ENCODE results near the gene PRTG. TPM values are rescaled to one million over a fixed set of nuclear protein-coding genes. Genes with fewer than 3 reads are reported as not detected.

The PRTG gene
- total and polyA plus RNA-seq, 10 of the 15 experiments (the other 5 are each of a cell fraction or from before 2014, with no cell fraction given), result under 0.01 to 0.25 TPM; not detected in 8

DNA sequence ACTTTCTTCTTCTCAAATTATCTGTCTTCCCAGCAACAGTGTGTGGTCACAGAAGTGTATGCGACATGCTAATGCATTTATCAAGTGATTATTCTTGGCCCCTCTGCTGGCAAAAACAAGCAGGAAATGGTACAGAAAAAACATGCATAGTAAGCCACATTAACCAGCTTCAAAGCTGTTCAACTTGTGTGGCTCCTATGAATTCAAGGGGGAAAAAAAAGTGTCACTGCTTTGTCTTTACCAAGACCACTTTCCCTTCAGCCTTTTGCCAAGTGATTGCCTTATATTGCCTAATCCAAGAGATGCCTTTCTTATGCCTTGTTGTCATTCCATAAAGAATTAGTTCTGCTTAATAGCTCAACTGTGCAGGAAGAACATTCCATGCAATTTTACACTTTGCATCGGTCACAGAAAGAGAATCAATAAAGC lies 39.1 kb downstream of the PRTG start:
- no peak overlapping the region for H3K27ac ChIP-seq (ENCODE audit: control insufficient read depth, insufficient read depth)
- no peak overlapping the region for H3K4me3 ChIP-seq
- H3K79me2 ChIP-seq (ENCODE audit: control insufficient read depth, insufficient read depth, low read length), result no peaks in the 10 kb centered on the region
- H3K4me1 ChIP-seq (ENCODE audit: control insufficient read depth, insufficient read depth, low read length), result peaks cover 6% of the 10 kb centered on the region; the same call in 1 of the 2 replicates
- H3K36me3 ChIP-seq (ENCODE audit: control insufficient read depth in 2 of 2, insufficient read depth in 2 of 2, low read length in 1 of 2), result no peaks in the 10 kb centered on the region
- H3K27me3 ChIP-seq (replicated peaks in 1 of 2; ENCODE audit: control insufficient read depth in 2 of 2, insufficient read depth in 2 of 2, low read length in 1 of 2), result no peaks in the 10 kb centered on the region; a peak in 1 of 4 replicates
- ATAC-seq (no peak), DNase-seq (ENCODE audit: low read depth, low spot score) (peak; percentile 5), FAIRE-seq (no peak)
- H3K9me3 ChIP-seq (replicated peaks; ENCODE audit: control insufficient read depth, insufficient read depth, low read length), result no peaks in the 10 kb centered on the region
- ChIA-PET CTCF (interaction anchor here (0.6 to 1.4 kb wide), 2 partner anchors 10 to 11 kb away, joined by 3 read pairs; no protein-coding TSS in a partner anchor), SMC1A (ENCODE audit: uncharacterized antibody, unreplicated experiment) (no interaction called here), POLR2A (no interaction called here), RAD21 (ENCODE audit: unreplicated experiment) (no interaction called here)
- BruUV-seq (replicated peaks), result no TSS peak
- H3K4me2 ChIP-seq (ENCODE audit: control insufficient read depth, insufficient read depth), result no peak overlapping the region
- no peak overlapping the region for H3K9ac ChIP-seq (ENCODE audit: control insufficient read depth, insufficient read depth, low read length)
- no peaks in the 10 kb centered on the region for H4K20me1 ChIP-seq (ENCODE audit: control insufficient read depth, insufficient read depth)
- no peak overlapping the region for H2AFZ ChIP-seq (ENCODE audit: control insufficient read depth, low read depth, low read length)
- intact Hi-C loops (cut with micrococcal nuclease; ENCODE audit: unreplicated experiment), result no loop called here
- no peak for TF ChIP-seq STAT1 (conservative IDR thresholded peaks at IDR 0.05)
- TF ChIP-seq ZNF384 (IDR thresholded peaks at IDR 0.05; ENCODE audit: borderline replicate concordance, low read depth, low read length), result no peak
- TF ChIP-seq SIN3A (IDR thresholded peaks at IDR 0.05; ENCODE audit: low read depth, low read length), result no peak
- no peak for TF ChIP-seq ZNF217 (IDR thresholded peaks at IDR 0.05)
- in situ Hi-C loops (cut with MboI), result no loop called here
- 23% methylated on average over 2 of the region's 2 CpGs for WGBS (ENCODE audit: insufficient coverage, insufficient replicate concordance, low lambda C conversion rate, missing lambda C conversion rate)

DNA sequence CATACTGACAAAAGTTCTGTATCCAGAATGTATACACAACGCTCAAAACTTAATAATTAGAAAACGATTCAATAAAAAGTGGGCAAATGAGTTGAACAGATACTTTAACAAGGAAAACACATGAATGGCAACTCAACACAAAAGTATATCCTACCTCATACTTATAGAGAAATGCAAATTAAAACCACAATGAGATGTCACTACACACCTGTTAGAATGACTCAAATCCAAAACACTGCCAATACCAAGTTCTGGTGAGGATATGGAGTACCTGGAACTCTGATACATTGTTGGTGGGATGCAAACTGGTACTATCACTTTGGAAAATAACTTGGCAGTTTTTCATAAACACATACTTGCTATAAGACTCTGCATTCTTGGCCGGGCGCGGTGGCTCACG lies 42.1 kb downstream of the PRTG start:
- CTCF ChIA-PET, result no interaction called here
- H4K20me1 ChIP-seq (ENCODE audit: control insufficient read depth, insufficient read depth), result no peaks in the 10 kb centered on the region
- POLR2A ChIA-PET, result no interaction called here
- BruUV-seq (replicated peaks), result no TSS peak
- H2AFZ ChIP-seq (ENCODE audit: control insufficient read depth, low read depth, low read length), result no peak overlapping the region
- in situ Hi-C loops (cut with MboI), result no loop called here
- H3K4me1 ChIP-seq (ENCODE audit: control insufficient read depth, insufficient read depth, low read length), result peaks cover 6% of the 10 kb centered on the region; the same call in 1 of the 2 replicates
- no peaks in the 10 kb centered on the region for H3K27me3 ChIP-seq (replicated peaks in 1 of 2; ENCODE audit: control insufficient read depth in 2 of 2, insufficient read depth in 2 of 2, low read length in 1 of 2)
- intact Hi-C loops (cut with micrococcal nuclease; ENCODE audit: unreplicated experiment), result no loop called here
- no peaks in the 10 kb centered on the region for H3K79me2 ChIP-seq (ENCODE audit: control insufficient read depth, insufficient read depth, low read length)
- H3K4me2 ChIP-seq (ENCODE audit: control insufficient read depth, insufficient read depth), result no peak overlapping the region
- no peaks in the 10 kb centered on the region for H3K36me3 ChIP-seq (ENCODE audit: control insufficient read depth in 2 of 2, insufficient read depth in 2 of 2, low read length in 1 of 2)
- no peak overlapping the region for H3K4me3 ChIP-seq
- no peak overlapping the region for H3K9ac ChIP-seq (ENCODE audit: control insufficient read depth, insufficient read depth, low read length)
- H3K27ac ChIP-seq (ENCODE audit: control insufficient read depth, insufficient read depth), result no peak overlapping the region
- no peak for ATAC-seq
- TF ChIP-seq MEF2A (IDR thresholded peaks at IDR 0.05; ENCODE audit: insufficient read depth, low read depth, low read length), result no peak
- peak; percentile 41 for TF ChIP-seq JUNB (IDR thresholded peaks at IDR 0.05)
- RAD21 ChIA-PET (ENCODE audit: unreplicated experiment), result no interaction called here
- H3K9me3 ChIP-seq (replicated peaks; ENCODE audit: control insufficient read depth, insufficient read depth, low read length), result no peaks in the 10 kb centered on the region
- no peak for FAIRE-seq
- 66% methylated on average over 6 of the region's 6 CpGs for WGBS (ENCODE audit: insufficient coverage, insufficient replicate concordance, low lambda C conversion rate, missing lambda C conversion rate)
- peak; percentile 3 for DNase-seq (ENCODE audit: low read depth, low spot score)
- SMC1A ChIA-PET (ENCODE audit: uncharacterized antibody, unreplicated experiment), result no interaction called here
